Heart left ventricle (tissue), 16 donors: ENCODE results near the gene ZMYND12. TPM values are rescaled to one million over a fixed set of nuclear protein-coding genes. Genes with fewer than 3 reads are reported as not detected.

Source experiments
- ATAC-seq, 4 donors: fragments of 200-7000 bp; cut with Tn5 transposase; one replicate each; pipeline ENCODE4 v1.9.1; 2020 to 2022; ENCODE audit warnings: moderate library complexity in 4 of 4, mild to moderate bottlenecking in 3 of 4, moderate number of reproducible peaks in 1 of 4
- DNase-seq, 5 donors: peaks; one replicate each; pipeline ENCODE4 v3.0.0-alpha.2; 2020
- H3K27ac ChIP-seq, 12 donors: fragments of 200-600 bp; sonication (generic) in 4 of 12; one replicate each; pipeline versions ENCODE4 v1.5.0 to v1.8.0; 2016 to 2022; ENCODE audit warnings: mild to moderate bottlenecking in 2 of 12
- H3K27me3 ChIP-seq, 9 donors: fragments of 200-600 bp; sonication (generic) in 2 of 9; one replicate each; pipeline versions ENCODE4 v1.5.1 to v1.8.0; 2016 to 2022; ENCODE audit warnings: mild to moderate bottlenecking in 3 of 9
- H3K36me3 ChIP-seq, 9 donors: fragments of 200-600 bp; sonication (generic) in 2 of 9; one replicate each; pipeline versions ENCODE4 v1.5.0 to v1.8.0; 2018 to 2022; ENCODE audit warnings: mild to moderate bottlenecking in 2 of 9
- H3K4me1 ChIP-seq, 12 donors: fragments of 200-600 bp; sonication (generic) in 4 of 12; one replicate each; pipeline versions ENCODE4 v1.5.0 to v1.8.0; 2016 to 2022; ENCODE audit warnings: mild to moderate bottlenecking in 3 of 12
- H3K4me3 ChIP-seq, 12 donors: fragments of 200-600 bp; sonication (generic) in 4 of 12; one replicate each; pipeline versions ENCODE4 v1.5.0 to v1.8.0; 2017 to 2022; ENCODE audit warnings: mild to moderate bottlenecking in 9 of 12, moderate library complexity in 4 of 12
- H3K9me3 ChIP-seq, 12 donors: fragments of 200-600 bp; sonication (generic) in 4 of 12; one replicate each; pipeline versions ENCODE4 v1.5.0 to v1.8.0; 2016 to 2022; ENCODE audit warnings: mild to moderate bottlenecking in 1 of 12
- CTCF ChIP-seq, 12 donors: fragments of 200-600 bp; sonication (generic) in 4 of 12; IDR thresholded peaks; one replicate each; pipeline versions ENCODE4 v1.5.0 to v1.8.0; 2018 to 2022; ENCODE audit warnings: antibody characterized with exemption in 12 of 12, mild to moderate bottlenecking in 5 of 12
- POLR2A ChIP-seq, 2 donors: fragments of 450-650 bp; IDR thresholded peaks; one replicate each; pipeline ENCODE4 v1.6.1; 2017; ENCODE audit warnings: antibody characterized with exemption in 2 of 2, mild to moderate bottlenecking in 2 of 2, moderate library complexity in 2 of 2
- WGBS, 4 donors: extraction: QIAGEN DNeasy Blood & Tissue Kit in 2 of 4; methylation state at CpG; one replicate each; pipeline versions ENCODE4 v1.1.5 to v1.1.7; 2013 to 2018; 5-methylcytosine and 5-hydroxymethylcytosine counted together
- intact Hi-C, 10 donors: fragments of 100-400 bp; cut with DNase I; formaldehyde crosslinking; loops; one replicate each; pipeline versions ENCODE4 v1.11.1 to v1.14.2; 2022
- polyA plus RNA-seq, 2 donors: library from polyadenylated mRNA; stranded (reverse); fragments of 200-250 nt; gene quantifications; one replicate each; pipeline ENCODE4 v1.2.3, GENCODE V29; 2013
- total RNA-seq, 9 donors: library from RNA; depleted of rRNA in 2 of 9; stranded (reverse); fragments of >200 nt in 2 of 9; fragmentation: NEBNext Ultra II Directional in 3 of 9; extraction: Animal tissue kit (Norgen Biotek cat#: 25700) in 3 of 9; gene quantifications; one replicate each; pipeline versions ENCODE4 v1.1.0 to v1.2.4, GENCODE V29; 2016 to 2023
- donor health status: ischemic (EF 13 %, LVEDD 7.1; RV severe dilation, severe dysfunction).
- donor health status: healthy with polysubstance abuse.
- donor health status: DM: no; HTN: yes; CAD: no.
- donor health status: DM: no; HTN: no; CAD: no.
- donor health status: ischemic (EF 25% LVEDD 6.9; RV normal size, moderate dysfunction).
- donor health status: ischemic (EF 25% LVEDD 5.7; RV mildly dilated, moderate dysfunction).
- donor health status: healthy.
- donor health status: DM: yes; HTN: yes; CAD: no.
- donor health status: ischemic (EF 35%, LVEDD 5.7; RV mildly dilated, moderate dysfunction).
- donor health status: nonischemic (EF 11% LVEDD 7.7; RV severe dilation, severe dysfunction).
- donor health status: DM: yes; HTN: yes; CAD: no.
- donor health status: PGD.
- donor health status: ischemic (EF 29% LVEDD 5.4; RV normal size, mild dysfunction).
- donor health status: nonischemic (EF 23%, LVEDD 6.1; RV moderate dilation, normal function).

ZMYND12 gene
- total and polyA plus RNA-seq, 11 donors, result 0.47 to 3.5 (median 1.9) TPM

GRCh38 chr1:42484382-42484781 is 28.6 kb upstream of the ZMYND12 start:
- Histone ChIP-seq H3K27me3 (no peaks in the 10 kb centered on the region), H3K27ac (peak overlapping the region in 5 of 12 donors; percentile 4 to 48 (median 19))

GRCh38 chr1:42482635-42483153 is 26.9 kb upstream of the ZMYND12 start:
- intact Hi-C loops, result no loop called here
- Histone ChIP-seq H3K27ac (no peak overlapping the region), H3K36me3 (peaks cover 0 to 31% (median 5%) of the 10 kb centered on the region in 9 donors), H3K4me3 (no peak overlapping the region), H3K27me3 (no peaks in the 10 kb centered on the region), H3K9me3 (no peaks in the 10 kb centered on the region), H3K4me1 (peaks cover 0 to 3% (median 0%) of the 10 kb centered on the region in 12 donors)
- ATAC-seq (no peak), DNase-seq (no peak)
- TF ChIP-seq POLR2A (IDR thresholded peaks at IDR 0.05) (no peak), CTCF (IDR thresholded peaks at IDR 0.05) (no peak)
- 86 to 94% (median 90%) methylated on average over 2 of the region's 2 CpGs for WGBS, 4 donors

More at GRCh38 chr1:42484382-42484781, 28.6 kb upstream of the ZMYND12 start:
- DNase-seq (no peak), ATAC-seq (peak; percentile 69 to 95 (median 88))
- Histone ChIP-seq H3K4me1 (no peaks in the 10 kb centered on the region), H3K4me3 (no peak overlapping the region), H3K9me3 (no peaks in the 10 kb centered on the region), H3K36me3 (peaks cover 0 to 31% (median 5%) of the 10 kb centered on the region in 9 donors)
- intact Hi-C loops, result no loop called here
- TF ChIP-seq POLR2A (IDR thresholded peaks at IDR 0.05) (no peak), CTCF (IDR thresholded peaks at IDR 0.05) (no peak)
- WGBS, 4 donors, result 38 to 57% (median 48%) methylated on average over 2 of the region's 2 CpGs

GRCh38 chr1:42480921-42481320 is 25.1 kb upstream of the ZMYND12 start:
- H3K4me3 ChIP-seq, result no peak overlapping the region
- intact Hi-C loops, result no loop called here
- DNase-seq (no peak), ATAC-seq (no peak)
- TF ChIP-seq CTCF (IDR thresholded peaks at IDR 0.05) (no peak), POLR2A (IDR thresholded peaks at IDR 0.05) (no peak)
- no peaks in the 10 kb centered on the region for H3K27me3 ChIP-seq
- H3K27ac ChIP-seq, result no peak overlapping the region
- 97 to 100% (median 97%) methylated on average over 1 of the region's 1 CpG for WGBS, 4 donors
- peaks cover 0 to 5% (median 0%) of the 10 kb centered on the region in 12 donors for H3K4me1 ChIP-seq
- peaks cover 0 to 31% (median 5%) of the 10 kb centered on the region in 9 donors for H3K36me3 ChIP-seq
- H3K9me3 ChIP-seq, result no peaks in the 10 kb centered on the region

- Histone ChIP-seq H3K27ac (no peak overlapping the region), H3K9me3 (no peaks in the 10 kb centered on the region), H3K36me3 (peaks cover 0 to 31% (median 5%) of the 10 kb centered on the region in 9 donors), H3K27me3 (no peaks in the 10 kb centered on the region), H3K4me3 (no peak overlapping the region), H3K4me1 (peaks cover 0 to 5% (median 0%) of the 10 kb centered on the region in 12 donors)
- ATAC-seq (peak in 1 of 4 donors; percentile 16), DNase-seq (peak in 1 of 5 donors; percentile 22)
- intact Hi-C loops, result no loop called here
- TF ChIP-seq POLR2A (IDR thresholded peaks at IDR 0.05), result no peak
- no peak for TF ChIP-seq CTCF (IDR thresholded peaks at IDR 0.05)
- 38 to 69% (median 49%) methylated on average over 4 of the region's 4 CpGs for WGBS, 4 donors
These were observed 23.8 kb upstream of the ZMYND12 start for GRCh38 chr1:42479621-42480020.
